Measurements from ENCODE around the gene VDAC1. TPM values are rescaled to one million over a fixed set of nuclear protein-coding genes. Genes with fewer than 3 reads are reported as not detected.

The VDAC1 gene
- total RNA-seq, 4 donors from 2014 or later = 113 to 125 (median 118) TPM

GRCh38 chr5:134048864-134049263, 44.1 kb upstream of the VDAC1 start:
- DNase-seq (ENCODE audit: extremely low spot score) = no peak
- no peaks in the 10 kb centered on the region for H3K4me1 ChIP-seq
- H3K27ac ChIP-seq (replicated peaks in 1 of 4) = no peak overlapping the region
- intact Hi-C loops (cut with DNase I) = no loop called here
- H3K9me3 ChIP-seq = no peaks in the 10 kb centered on the region
- H3K27me3 ChIP-seq = peaks cover 0 to 12% (median 0%) of the 10 kb centered on the region in 4 donors
- TF ChIP-seq POLR2A (IDR thresholded peaks at IDR 0.05; ENCODE audit: low read depth) (no peak), POLR2AphosphoS5 (IDR thresholded peaks at IDR 0.05) (no peak), CTCF (IDR thresholded peaks at IDR 0.05) (no peak), EP300 (IDR thresholded peaks at IDR 0.05) (no peak)
- H3K36me3 ChIP-seq = no peaks in the 10 kb centered on the region
- no peak overlapping the region for H3K4me3 ChIP-seq

GRCh38 chr5:134047687-134048056, 42.9 kb upstream of the VDAC1 start:
- no peak for DNase-seq (ENCODE audit: extremely low spot score)
- WGBS = 92% methylated on average over 8 of the region's 8 CpGs
- intact Hi-C loops (cut with DNase I) = no loop called here
- Histone ChIP-seq H3K36me3 (no peaks in the 10 kb centered on the region), H3K9me3 (no peaks in the 10 kb centered on the region), H3K27me3 (peaks cover 0 to 7% (median 0%) of the 10 kb centered on the region in 4 donors), H3K4me1 (no peaks in the 10 kb centered on the region), H3K27ac (replicated peaks in 1 of 4) (no peak overlapping the region), H3K4me3 (no peak overlapping the region)
- TF ChIP-seq POLR2A (IDR thresholded peaks at IDR 0.05; ENCODE audit: low read depth) (no peak), EP300 (IDR thresholded peaks at IDR 0.05) (no peak), POLR2AphosphoS5 (IDR thresholded peaks at IDR 0.05) (no peak), CTCF (IDR thresholded peaks at IDR 0.05) (no peak)

- no peak for DNase-seq (ENCODE audit: extremely low spot score)
- peaks cover 0 to 4% (median 0%) of the 10 kb centered on the region in 4 donors for H3K27me3 ChIP-seq
- H3K4me3 ChIP-seq = no peak overlapping the region
- H3K27ac ChIP-seq (replicated peaks in 1 of 4) = no peak overlapping the region
- no peaks in the 10 kb centered on the region for H3K9me3 ChIP-seq
- H3K4me1 ChIP-seq = no peaks in the 10 kb centered on the region
- no peaks in the 10 kb centered on the region for H3K36me3 ChIP-seq
- intact Hi-C loops (cut with DNase I) = no loop called here
- WGBS = 76% methylated on average over 6 of the region's 6 CpGs
- TF ChIP-seq CTCF (IDR thresholded peaks at IDR 0.05) (no peak), POLR2A (IDR thresholded peaks at IDR 0.05; ENCODE audit: low read depth) (no peak), POLR2AphosphoS5 (IDR thresholded peaks at IDR 0.05) (no peak), EP300 (IDR thresholded peaks at IDR 0.05) (no peak)
Measured at GRCh38 chr5:134046801-134047686, 42.3 kb upstream of the VDAC1 start.

GRCh38 chr5:134046330-134046729, 41.6 kb upstream of the VDAC1 start:
- WGBS = 90% methylated on average over 4 of the region's 4 CpGs

More at GRCh38 chr5:134046330-134046729, 41.6 kb upstream of the VDAC1 start:
- Histone ChIP-seq H3K36me3 (no peaks in the 10 kb centered on the region), H3K27me3 (peaks cover 0 to 4% (median 0%) of the 10 kb centered on the region in 4 donors), H3K4me3 (no peak overlapping the region), H3K9me3 (no peaks in the 10 kb centered on the region), H3K27ac (replicated peaks in 1 of 4) (no peak overlapping the region), H3K4me1 (no peaks in the 10 kb centered on the region)
- intact Hi-C loops (cut with DNase I) = no loop called here
- TF ChIP-seq POLR2A (IDR thresholded peaks at IDR 0.05; ENCODE audit: low read depth) (no peak), CTCF (IDR thresholded peaks at IDR 0.05) (no peak), EP300 (IDR thresholded peaks at IDR 0.05) (no peak), POLR2AphosphoS5 (IDR thresholded peaks at IDR 0.05) (no peak)
- no peak for DNase-seq (ENCODE audit: extremely low spot score)
